Loucy (cell line): ENCODE measurements around the gene SLC30A3.

Source experiments
- EZH2phosphoT487 ChIP-seq: fragments of 200-600 bp; IDR thresholded peaks from 2 replicates; pipeline ENCODE4 v1.6.1; 2018; ENCODE audit warnings: antibody characterized with exemption, mild to moderate bottlenecking, moderate library complexity, borderline replicate concordance
- TF ChIP-seq, protein P1 (sequence below): fragments of 200-600 bp; sonication (generic); conservative IDR thresholded peaks from 2 replicates; pipeline ENCODE4 v1.5.1; 2014; ENCODE audit warnings: mild to moderate bottlenecking, antibody characterized with exemption, low read length

DNA sequence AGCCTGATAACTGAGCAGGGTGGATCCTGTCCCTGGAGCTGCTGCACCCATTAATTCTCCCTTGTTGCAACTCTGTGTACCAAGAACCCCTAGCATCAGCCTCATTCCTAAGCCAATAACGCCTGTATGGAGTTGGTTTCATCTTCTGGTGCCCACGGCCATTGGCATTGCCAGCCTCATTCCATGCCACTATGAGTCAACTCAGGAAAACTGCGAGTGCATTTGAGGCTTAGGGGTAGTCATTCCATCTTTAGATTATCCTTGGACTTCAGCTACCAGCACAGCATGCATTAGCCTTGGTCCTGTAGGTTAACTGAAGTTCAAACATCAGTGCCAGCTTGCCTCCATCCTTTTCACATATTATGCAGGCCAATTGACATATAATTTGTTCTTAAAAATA, 18.0 kb upstream of the SLC30A3 start:
- TF ChIP-seq, protein P1, sequence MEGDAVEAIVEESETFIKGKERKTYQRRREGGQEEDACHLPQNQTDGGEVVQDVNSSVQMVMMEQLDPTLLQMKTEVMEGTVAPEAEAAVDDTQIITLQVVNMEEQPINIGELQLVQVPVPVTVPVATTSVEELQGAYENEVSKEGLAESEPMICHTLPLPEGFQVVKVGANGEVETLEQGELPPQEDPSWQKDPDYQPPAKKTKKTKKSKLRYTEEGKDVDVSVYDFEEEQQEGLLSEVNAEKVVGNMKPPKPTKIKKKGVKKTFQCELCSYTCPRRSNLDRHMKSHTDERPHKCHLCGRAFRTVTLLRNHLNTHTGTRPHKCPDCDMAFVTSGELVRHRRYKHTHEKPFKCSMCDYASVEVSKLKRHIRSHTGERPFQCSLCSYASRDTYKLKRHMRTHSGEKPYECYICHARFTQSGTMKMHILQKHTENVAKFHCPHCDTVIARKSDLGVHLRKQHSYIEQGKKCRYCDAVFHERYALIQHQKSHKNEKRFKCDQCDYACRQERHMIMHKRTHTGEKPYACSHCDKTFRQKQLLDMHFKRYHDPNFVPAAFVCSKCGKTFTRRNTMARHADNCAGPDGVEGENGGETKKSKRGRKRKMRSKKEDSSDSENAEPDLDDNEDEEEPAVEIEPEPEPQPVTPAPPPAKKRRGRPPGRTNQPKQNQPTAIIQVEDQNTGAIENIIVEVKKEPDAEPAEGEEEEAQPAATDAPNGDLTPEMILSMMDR: no peak
- TF ChIP-seq EZH2phosphoT487: no peak
